Retinal pigment epithelial cell (primary cell): ENCODE data around the gene SBK1.
A peak's percentile ranks its signal among the peaks of the same experiment; 100 is the strongest.

ENCODE experiments used
- DNase-seq: peaks from one replicate; pipeline ENCODE4 v3.0.0-alpha.2; 2010; ENCODE audit warnings: low read depth
- H3K4me3 ChIP-seq: 2 replicates; pipeline ENCODE4 v1.5.1; 2011; ENCODE audit warnings: mild to moderate bottlenecking, low read length, control low read depth, moderate library complexity
- CTCF ChIP-seq: conservative IDR thresholded peaks from 2 replicates; pipeline ENCODE4 v1.5.1; 2011; ENCODE audit warnings: low read depth, low read length, control low read depth, inconsistent platforms

The SBK1 gene

DNA sequence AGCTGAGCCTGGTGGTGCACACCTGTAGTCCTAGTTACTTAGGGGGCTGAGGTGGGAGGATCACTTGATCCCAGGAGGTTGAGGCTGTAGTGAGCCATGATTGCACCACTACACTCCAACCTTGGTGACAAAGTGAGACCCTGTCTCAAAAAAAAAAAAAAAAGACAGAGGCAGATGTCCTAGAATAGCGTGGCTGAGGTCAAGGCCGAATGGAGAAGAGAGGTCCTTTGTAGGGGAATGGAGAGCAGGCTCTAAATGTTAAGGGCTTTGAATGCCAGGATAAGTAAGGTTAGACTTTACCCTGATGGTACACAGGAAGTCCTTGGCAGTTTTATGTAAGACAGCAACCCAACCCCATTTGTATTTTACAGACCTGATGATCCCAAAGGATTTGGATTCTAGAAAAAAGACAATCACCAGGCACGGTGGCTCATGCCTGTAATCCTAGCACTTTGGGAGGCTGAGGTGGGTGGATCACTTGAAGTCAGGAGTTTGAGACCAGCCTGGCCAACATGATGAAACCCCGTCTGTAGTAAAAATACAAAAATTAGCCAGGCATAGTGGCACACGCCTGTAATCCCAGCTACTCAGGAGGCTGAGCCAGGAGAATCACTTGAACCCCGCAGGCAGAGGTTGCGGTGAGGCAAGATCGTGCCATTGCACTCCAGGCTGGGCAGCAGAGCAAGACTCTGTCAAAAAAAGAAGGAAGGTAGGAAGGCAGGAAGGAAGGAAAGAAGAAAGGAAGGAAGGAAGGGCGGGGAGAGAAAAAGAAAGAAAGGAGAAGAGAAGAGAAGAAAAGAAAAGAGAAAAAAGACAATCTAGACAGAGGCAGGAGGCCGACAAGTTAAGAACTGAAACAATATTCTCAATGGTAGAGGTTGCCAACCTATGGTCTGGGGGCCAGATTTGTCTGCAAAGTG is 2.1 kb upstream of the SBK1 start:
- no peak for TF ChIP-seq CTCF
- H3K4me3 ChIP-seq, result no peak overlapping the region
- no peak for DNase-seq

DNA sequence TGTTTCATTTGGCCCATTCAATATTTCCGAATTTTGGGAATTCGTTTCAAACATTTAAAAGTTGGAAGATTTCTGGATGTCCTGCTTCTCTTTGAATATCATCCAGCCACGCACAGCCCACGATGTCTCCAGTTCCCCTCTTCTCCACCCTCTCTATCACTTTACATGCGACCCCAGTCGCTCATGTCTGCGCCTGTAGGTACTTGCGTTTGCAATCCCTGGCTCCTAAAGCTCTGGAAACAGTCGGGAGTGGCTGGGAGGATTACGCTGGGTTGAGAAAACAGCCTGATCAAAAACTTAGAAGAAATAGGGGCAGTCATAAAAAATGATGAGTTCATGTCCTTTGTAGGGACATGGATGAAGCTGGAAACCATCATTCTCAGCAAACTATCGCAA is 1.5 kb upstream of the SBK1 start:
- no peak for DNase-seq
- no peak for TF ChIP-seq CTCF
- no peak overlapping the region for H3K4me3 ChIP-seq

DNA sequence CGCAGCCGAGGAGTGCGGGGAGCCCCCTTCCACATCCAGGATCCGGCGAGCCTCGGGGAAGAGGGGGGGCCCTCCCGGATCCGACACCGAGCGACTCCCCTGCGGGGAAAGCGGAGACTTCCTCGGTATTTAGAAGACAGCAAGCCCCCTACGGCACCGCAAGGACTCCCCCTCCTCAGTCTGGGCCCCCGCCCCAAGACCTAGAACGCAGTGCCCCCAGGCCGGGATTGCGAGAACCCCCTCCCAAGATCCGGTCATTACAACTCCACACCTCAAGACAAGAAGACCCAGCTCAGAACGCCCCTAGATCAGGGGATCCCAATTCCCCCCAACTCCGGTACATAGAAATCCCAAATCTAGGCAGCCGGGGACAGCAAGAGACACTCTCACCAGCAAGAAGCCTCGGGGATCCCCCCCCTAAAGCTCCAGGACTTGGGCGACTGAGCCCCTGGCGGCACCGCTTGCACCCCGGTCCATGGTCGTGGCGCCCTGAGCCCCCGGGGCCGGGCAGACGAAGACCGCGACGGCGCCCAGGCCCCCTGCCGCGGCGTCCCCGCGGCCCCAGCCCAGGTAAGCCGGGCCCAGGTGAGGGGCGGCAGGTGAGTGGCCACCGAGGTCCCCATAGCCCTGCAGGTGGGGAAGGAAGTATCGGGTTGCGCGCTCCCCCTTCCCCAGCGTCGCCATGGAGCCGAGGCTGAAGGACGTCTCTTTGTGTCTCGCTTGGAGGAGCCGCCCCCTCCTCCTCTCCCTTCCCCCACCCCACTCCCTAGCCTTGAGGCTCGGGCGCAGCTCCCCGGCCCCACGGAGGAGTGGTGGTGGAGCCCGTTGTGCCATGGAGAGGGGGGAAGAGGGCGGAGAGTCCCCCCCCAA is 641 bp downstream of the SBK1 start:
- no peak for DNase-seq
- TF ChIP-seq CTCF, result no peak
- peak overlapping the region; percentile 69 for H3K4me3 ChIP-seq

- H3K4me3 ChIP-seq, result peak overlapping the region; percentile 69
- TF ChIP-seq CTCF, result no peak
These were observed 1.3 kb downstream of the SBK1 start for GRCh38 chr16:28293601-28293960.

DNA sequence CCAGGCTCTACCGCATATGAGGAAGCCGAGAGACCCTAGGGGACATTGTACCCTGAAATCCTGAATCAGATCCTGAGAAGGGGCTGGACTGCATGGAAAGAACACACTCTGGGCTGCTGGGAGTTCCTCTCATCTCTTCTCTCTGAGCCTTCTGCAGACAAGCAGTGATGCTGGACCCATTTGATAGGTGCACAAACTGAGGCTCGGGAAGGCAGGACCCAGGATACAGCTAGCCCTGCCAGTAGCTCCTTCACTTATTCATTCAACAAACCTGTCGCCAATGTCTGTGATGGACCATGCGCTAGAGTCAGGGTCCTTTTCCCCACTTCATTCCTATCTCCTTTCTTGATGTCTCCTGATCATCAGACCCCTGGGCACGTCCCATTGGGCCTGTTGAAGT is 1.9 kb downstream of the SBK1 start:
- DNase-seq, result no peak
- no peak overlapping the region for H3K4me3 ChIP-seq

More at GRCh38 chr16:28293601-28293960, 1.3 kb downstream of the SBK1 start:
- no peak for DNase-seq

DNA sequence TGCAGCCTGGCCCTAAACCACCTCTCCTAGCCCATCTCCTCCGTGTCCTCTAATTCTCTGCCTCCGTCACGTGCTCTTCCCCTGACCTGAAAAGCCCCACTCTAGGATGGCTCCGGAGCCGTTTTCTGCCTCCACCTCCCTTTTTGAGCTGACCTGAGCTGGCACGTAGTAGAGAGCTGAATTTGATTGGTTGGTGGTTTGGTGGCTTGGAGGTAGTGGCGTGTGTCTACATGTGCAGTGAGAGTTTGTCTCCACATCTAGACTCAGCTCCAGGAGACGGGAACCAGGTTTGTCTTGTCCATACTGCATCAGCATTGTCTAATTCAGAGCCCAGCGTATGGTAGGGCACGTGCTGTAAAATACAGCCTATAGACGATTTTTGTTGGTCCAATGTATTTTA is 3.0 kb downstream of the SBK1 start:
- no peak for TF ChIP-seq CTCF
- H3K4me3 ChIP-seq, result no peak overlapping the region
- DNase-seq, result no peak

More for the DNA sequence above, 1.9 kb downstream of the SBK1 start:
- TF ChIP-seq CTCF, result no peak
